GM23338 (cell line): ENCODE data around the gene DIP2B. TPM values are rescaled to one million over a fixed set of nuclear protein-coding genes. Genes with fewer than 3 reads are reported as not detected.

Experiments used
- ATAC-seq: fragments of 200-7000 bp; cut with Tn5 transposase; 3 replicates; pipeline ENCODE4 v1.9.1; 2020
- DNase-seq: peaks from one replicate; pipeline ENCODE4 v3.0.0-alpha.2; 2015; ENCODE audit warnings: low spot score
- H2AFZ ChIP-seq: fragments of 200-600 bp; sonication (generic); 2 replicates; pipeline ENCODE4 v1.8.0; 2016; ENCODE audit warnings: antibody characterized with exemption, mild to moderate bottlenecking, moderate library complexity
- H3F3A ChIP-seq: fragments of 200-600 bp; sonication (generic); replicated peaks from 2 replicates; pipeline ENCODE4 v1.8.0; 2017; ENCODE audit warnings: antibody characterized with exemption, mixed run types, low read depth
- H3K27ac ChIP-seq: fragments of 200-600 bp; sonication (generic); 2 replicates; pipeline ENCODE4 v1.6.1; 2016; ENCODE audit warnings: low read depth
- H3K27me3 ChIP-seq: fragments of 200-600 bp; sonication (generic); 2 replicates; pipeline ENCODE4 v1.8.0; 2016; ENCODE audit warnings: mild to moderate bottlenecking, mixed run types, moderate library complexity; ENCODE audit not compliant: insufficient read depth
- H3K36me3 ChIP-seq: fragments of 200-600 bp; sonication (generic); 2 replicates; pipeline ENCODE4 v1.8.0; 2016; ENCODE audit warnings: mild to moderate bottlenecking; ENCODE audit not compliant: insufficient read depth
- H3K4me1 ChIP-seq: fragments of 200-600 bp; sonication (generic); 2 replicates; pipeline ENCODE4 v1.8.0; 2016; ENCODE audit warnings: mild to moderate bottlenecking, moderate library complexity; ENCODE audit not compliant: insufficient read depth
- H3K4me2 ChIP-seq: fragments of 200-600 bp; sonication (generic); 2 replicates; pipeline ENCODE4 v1.7.1; 2017; ENCODE audit warnings: mixed run types
- H3K4me3 ChIP-seq: fragments of 200-600 bp; sonication (generic); 2 replicates; pipeline ENCODE4 v1.6.1; 2016; ENCODE audit warnings: mixed run types
- H3K79me2 ChIP-seq: fragments of 200-600 bp; sonication (generic); replicated peaks from 2 replicates; pipeline ENCODE4 v1.8.0; 2017; ENCODE audit warnings: mild to moderate bottlenecking; ENCODE audit not compliant: insufficient read depth
- H3K9me2 ChIP-seq: fragments of 200-600 bp; sonication (generic); 2 replicates; pipeline ENCODE4 v1.8.0; 2017; ENCODE audit not compliant: insufficient read depth
- H4K20me1 ChIP-seq: fragments of 200-600 bp; sonication (generic); replicated peaks from 2 replicates; pipeline ENCODE4 v1.8.0; 2017; ENCODE audit warnings: mild to moderate bottlenecking; ENCODE audit not compliant: insufficient read depth
- H3K27ac Mint-ChIP-seq: 2 replicates; pipeline ENCODE4 v1.8.0; 2020; ENCODE audit warnings: inconsistent platforms, mild to moderate bottlenecking, moderate library complexity, mixed read lengths
- H3K27me3 Mint-ChIP-seq: 3 replicates; pipeline ENCODE4 v1.8.0; 2022; ENCODE audit warnings: low read depth, mild to moderate bottlenecking, moderate library complexity, mixed read lengths, inconsistent platforms; ENCODE audit not compliant: insufficient read depth, poor library complexity
- H3K36me3 Mint-ChIP-seq: 3 replicates; pipeline ENCODE4 v1.8.0; 2021; ENCODE audit warnings: low read depth, mild to moderate bottlenecking, inconsistent platforms, moderate library complexity, mixed read lengths
- H3K4me1 Mint-ChIP-seq: 3 replicates; pipeline ENCODE4 v1.8.0; 2020; ENCODE audit warnings: mild to moderate bottlenecking, inconsistent platforms, mixed read lengths
- H3K4me3 Mint-ChIP-seq: 3 replicates; pipeline ENCODE4 v1.8.0; 2021; ENCODE audit warnings: moderate library complexity, mild to moderate bottlenecking, inconsistent platforms, mixed read lengths
- H3K9me3 Mint-ChIP-seq: 3 replicates; pipeline ENCODE4 v1.8.0; 2020; ENCODE audit warnings: moderate library complexity, mild to moderate bottlenecking, inconsistent platforms, mixed read lengths
- CREB1 ChIP-seq: fragments of 250-450 bp; sonication (Bioruptor Pico); IDR thresholded peaks from 2 replicates; pipeline ENCODE4 v1.5.0; 2020; ENCODE audit warnings: low read depth, mild to moderate bottlenecking, moderate library complexity
- CTCF ChIP-seq, 2 experiments: fragments of 200-600 bp in 1 of 2; sonication (generic) in 1 of 2; conservative IDR thresholded peaks; 2 replicates each; pipeline versions ENCODE4 v1.5.1 to v1.6.1; 2016 to 2017; ENCODE audit warnings: antibody characterized with exemption in 2 of 2, low read depth in 2 of 2, mild to moderate bottlenecking in 2 of 2, moderate library complexity in 1 of 2
- EZH2 ChIP-seq: fragments of 200-600 bp; sonication (generic); IDR thresholded peaks from one replicate; pipeline ENCODE4 v1.8.0; 2017; ENCODE audit warnings: antibody characterized with exemption, mild to moderate bottlenecking, low read depth; ENCODE audit not compliant: unreplicated experiment
- EZH2phosphoT487 ChIP-seq: fragments of 200-600 bp; sonication (generic); IDR thresholded peaks from one replicate; pipeline ENCODE4 v1.8.1; 2018; ENCODE audit warnings: antibody characterized with exemption; ENCODE audit not compliant: unreplicated experiment
- JUNB ChIP-seq: IDR thresholded peaks from one replicate; pipeline ENCODE4 v1.6.1; 2016; ENCODE audit warnings: antibody characterized with exemption; ENCODE audit not compliant: unreplicated experiment
- NANOG ChIP-seq: IDR thresholded peaks from 2 replicates; pipeline ENCODE4 v1.6.1; 2016; ENCODE audit warnings: antibody characterized with exemption, borderline replicate concordance
- POLR2AphosphoS5 ChIP-seq: IDR thresholded peaks from 2 replicates; pipeline ENCODE4 v1.6.1; 2016; ENCODE audit warnings: antibody characterized with exemption, low read depth
- STAT1 ChIP-seq: IDR thresholded peaks from one replicate; pipeline ENCODE4 v1.6.1; 2016; ENCODE audit warnings: antibody characterized with exemption; ENCODE audit not compliant: unreplicated experiment
- ZNF114 ChIP-seq: fragments of 250-450 bp; sonication (Bioruptor Pico); IDR thresholded peaks from 2 replicates; pipeline ENCODE4 v1.5.0; 2020; ENCODE audit warnings: mild to moderate bottlenecking, moderate library complexity
- ZNF331 ChIP-seq: fragments of 250-450 bp; sonication (Bioruptor Pico); IDR thresholded peaks from 2 replicates; pipeline ENCODE4 v1.5.0; 2020; ENCODE audit warnings: low read depth, mild to moderate bottlenecking, moderate library complexity
- ZNF462 ChIP-seq: fragments of 250-450 bp; sonication (Bioruptor Pico); IDR thresholded peaks from 2 replicates; pipeline ENCODE4 v1.5.0; 2020; ENCODE audit warnings: mild to moderate bottlenecking, moderate library complexity
- polyA plus RNA-seq: library from polyadenylated mRNA; unstranded; fragments of >200 nt; fragmentation: Nextera tagmentation; extraction: Ambion mirVana; gene quantifications from 2 replicates; pipeline ENCODE4 v1.2.1, GENCODE V29; 2016
- total RNA-seq: library from RNA; depleted of rRNA; stranded (reverse); fragments of >200 nt; shearing (Covaris generic); gene quantifications from 2 replicates; pipeline ENCODE4 v1.2.3, GENCODE V29; 2014
- TF ChIP-seq, protein P1 (sequence below): IDR thresholded peaks from one replicate; pipeline ENCODE4 v1.6.1; 2018; ENCODE audit warnings: antibody characterized with exemption; ENCODE audit not compliant: unreplicated experiment
- TF ChIP-seq, protein P2 (sequence below): IDR thresholded peaks from 2 replicates; pipeline ENCODE4 v1.6.1; 2016; ENCODE audit warnings: antibody characterized with exemption

DIP2B gene
- total and polyA plus RNA-seq, 2 experiments from 2014 or later, result 8.0 to 36.4 TPM

DNA sequence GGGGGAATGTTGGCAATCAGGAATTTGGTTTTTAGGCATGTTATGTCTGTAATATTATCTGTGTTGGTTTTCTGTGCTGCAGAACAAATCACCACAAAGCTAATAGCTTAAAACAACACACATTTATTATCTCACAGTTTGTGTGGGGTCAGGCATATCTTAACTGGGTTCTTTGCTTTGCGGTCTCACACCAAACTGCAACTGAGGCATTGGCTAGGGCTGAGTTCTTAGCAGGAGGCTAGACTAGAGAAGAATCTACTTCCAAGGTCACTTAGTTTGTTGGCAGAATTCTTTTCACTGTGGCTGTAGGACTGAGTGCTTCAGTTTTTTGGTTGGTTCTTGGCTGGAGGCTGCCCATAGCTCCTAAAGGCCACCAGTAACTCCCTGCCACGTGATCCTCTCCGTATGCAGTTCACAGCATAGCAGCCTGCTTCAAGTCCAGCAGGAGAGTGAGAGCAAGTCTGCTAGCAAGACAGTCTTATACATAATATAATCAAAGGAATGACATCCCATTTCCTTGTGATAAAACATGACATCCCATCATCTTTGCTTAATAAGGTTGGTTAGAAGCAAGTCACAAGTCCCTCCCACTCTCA is 280.7 kb downstream of the DIP2B start:
- no peak overlapping the region for H3K4me3 Mint-ChIP-seq
- TF ChIP-seq JUNB, result no peak
- TF ChIP-seq POLR2AphosphoS5, result no peak
- TF ChIP-seq ZNF114 (CRISPR knock-in tag), result no peak
- no peak for TF ChIP-seq STAT1
- no peak for TF ChIP-seq EZH2
- no peak for TF ChIP-seq NANOG
- TF ChIP-seq CTCF (conservative IDR thresholded peaks at IDR 0.05; ENCODE audit: low read depth in 2 of 2), result no peak
- TF ChIP-seq ZNF331, result no peak
- TF ChIP-seq ZNF462 (CRISPR knock-in tag), result no peak
- TF ChIP-seq, protein P1, sequence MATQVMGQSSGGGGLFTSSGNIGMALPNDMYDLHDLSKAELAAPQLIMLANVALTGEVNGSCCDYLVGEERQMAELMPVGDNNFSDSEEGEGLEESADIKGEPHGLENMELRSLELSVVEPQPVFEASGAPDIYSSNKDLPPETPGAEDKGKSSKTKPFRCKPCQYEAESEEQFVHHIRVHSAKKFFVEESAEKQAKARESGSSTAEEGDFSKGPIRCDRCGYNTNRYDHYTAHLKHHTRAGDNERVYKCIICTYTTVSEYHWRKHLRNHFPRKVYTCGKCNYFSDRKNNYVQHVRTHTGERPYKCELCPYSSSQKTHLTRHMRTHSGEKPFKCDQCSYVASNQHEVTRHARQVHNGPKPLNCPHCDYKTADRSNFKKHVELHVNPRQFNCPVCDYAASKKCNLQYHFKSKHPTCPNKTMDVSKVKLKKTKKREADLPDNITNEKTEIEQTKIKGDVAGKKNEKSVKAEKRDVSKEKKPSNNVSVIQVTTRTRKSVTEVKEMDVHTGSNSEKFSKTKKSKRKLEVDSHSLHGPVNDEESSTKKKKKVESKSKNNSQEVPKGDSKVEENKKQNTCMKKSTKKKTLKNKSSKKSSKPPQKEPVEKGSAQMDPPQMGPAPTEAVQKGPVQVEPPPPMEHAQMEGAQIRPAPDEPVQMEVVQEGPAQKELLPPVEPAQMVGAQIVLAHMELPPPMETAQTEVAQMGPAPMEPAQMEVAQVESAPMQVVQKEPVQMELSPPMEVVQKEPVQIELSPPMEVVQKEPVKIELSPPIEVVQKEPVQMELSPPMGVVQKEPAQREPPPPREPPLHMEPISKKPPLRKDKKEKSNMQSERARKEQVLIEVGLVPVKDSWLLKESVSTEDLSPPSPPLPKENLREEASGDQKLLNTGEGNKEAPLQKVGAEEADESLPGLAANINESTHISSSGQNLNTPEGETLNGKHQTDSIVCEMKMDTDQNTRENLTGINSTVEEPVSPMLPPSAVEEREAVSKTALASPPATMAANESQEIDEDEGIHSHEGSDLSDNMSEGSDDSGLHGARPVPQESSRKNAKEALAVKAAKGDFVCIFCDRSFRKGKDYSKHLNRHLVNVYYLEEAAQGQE, result no peak
- no peak for TF ChIP-seq EZH2phosphoT487
- TF ChIP-seq, protein P2, sequence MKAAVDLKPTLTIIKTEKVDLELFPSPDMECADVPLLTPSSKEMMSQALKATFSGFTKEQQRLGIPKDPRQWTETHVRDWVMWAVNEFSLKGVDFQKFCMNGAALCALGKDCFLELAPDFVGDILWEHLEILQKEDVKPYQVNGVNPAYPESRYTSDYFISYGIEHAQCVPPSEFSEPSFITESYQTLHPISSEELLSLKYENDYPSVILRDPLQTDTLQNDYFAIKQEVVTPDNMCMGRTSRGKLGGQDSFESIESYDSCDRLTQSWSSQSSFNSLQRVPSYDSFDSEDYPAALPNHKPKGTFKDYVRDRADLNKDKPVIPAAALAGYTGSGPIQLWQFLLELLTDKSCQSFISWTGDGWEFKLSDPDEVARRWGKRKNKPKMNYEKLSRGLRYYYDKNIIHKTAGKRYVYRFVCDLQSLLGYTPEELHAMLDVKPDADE, result no peak
- no peak for TF ChIP-seq CREB1 (CRISPR knock-in tag)
- peaks cover 2% of the 10 kb centered on the region for H3K27me3 Mint-ChIP-seq
- no peaks in the 10 kb centered on the region for H3K4me1 Mint-ChIP-seq
- H3K36me3 Mint-ChIP-seq, result peaks cover 36% of the 10 kb centered on the region
- Histone ChIP-seq H3K4me2 (no peak overlapping the region), H4K20me1 (peaks cover 7% of the 10 kb centered on the region; the same call in 1 of the 2 replicates), H3K4me3 (no peak overlapping the region), H3K4me1 (0 out of 2 replicates have a peak, but pooled peaks cover 6% of the 10 kb centered on the region), H3K79me2 (peaks cover 41% of the 10 kb centered on the region), H2AFZ (no peak overlapping the region), H3K9me2 (no peaks in the 10 kb centered on the region), H3K36me3 (no peaks in the 10 kb centered on the region), H3K27ac (no peak overlapping the region), H3K27me3 (no peaks in the 10 kb centered on the region), H3F3A (no peaks in the 10 kb centered on the region)
- peaks cover 11% of the 10 kb centered on the region; the same call in 2 of the 3 replicates for H3K9me3 Mint-ChIP-seq
- H3K27ac Mint-ChIP-seq, result no peak overlapping the region
- ATAC-seq (no peak), DNase-seq (no peak)
